Right lobe of liver (tissue), 6 donors: ENCODE data around the gene CAPN13. TPM values are rescaled to one million over a fixed set of nuclear protein-coding genes. Genes with fewer than 3 reads are reported as not detected.

Experiments
- ATAC-seq, 4 donors: fragments of 200-7000 bp; cut with Tn5 transposase; one replicate each; pipeline ENCODE4 v1.9.1; 2020; ENCODE audit warnings: mild to moderate bottlenecking in 4 of 4, moderate library complexity in 4 of 4
- DNase-seq, 3 donors: peaks; one replicate each; pipeline ENCODE4 v3.0.0-alpha.2; 2020
- H3K27ac ChIP-seq, 3 donors: fragments of 200-600 bp; one replicate each; pipeline ENCODE4 v1.8.0; 2022
- H3K27me3 ChIP-seq, 2 donors: fragments of 200-600 bp; one replicate each; pipeline ENCODE4 v1.8.0; 2022
- H3K36me3 ChIP-seq, 4 donors: fragments of 200-600 bp; sonication (generic) in 1 of 4; one replicate each; pipeline versions ENCODE4 v1.5.1 to v1.8.0; 2017 to 2022; ENCODE audit warnings: control low read depth in 1 of 4
- H3K4me1 ChIP-seq, 4 donors: fragments of 200-600 bp; sonication (generic) in 1 of 4; one replicate each; pipeline versions ENCODE4 v1.5.1 to v1.8.0; 2017 to 2022; ENCODE audit warnings: control low read depth in 1 of 4
- H3K4me3 ChIP-seq, 3 donors: fragments of 200-600 bp; one replicate each; pipeline ENCODE4 v1.8.0; 2022
- H3K9me3 ChIP-seq, 4 donors: fragments of 200-600 bp; sonication (generic) in 1 of 4; one replicate each; pipeline versions ENCODE4 v1.5.1 to v1.8.0; 2017 to 2022; ENCODE audit warnings: control low read depth in 1 of 4
- POLR2A ChIP-seq: fragments of 450-650 bp; IDR thresholded peaks from one replicate; pipeline ENCODE4 v1.6.1; 2017; ENCODE audit warnings: antibody characterized with exemption, mild to moderate bottlenecking
- WGBS: methylation state at CpG from one replicate; pipeline ENCODE4 v1.1.6; 2018; ENCODE audit warnings: low coverage, low lambda C conversion rate; ENCODE audit not compliant: insufficient coverage; ENCODE audit errors: missing lambda C conversion rate; 5-methylcytosine and 5-hydroxymethylcytosine counted together
- intact Hi-C, 2 donors: fragments of 100-400 bp; cut with DNase I; formaldehyde crosslinking; loops; one replicate each; pipeline versions ENCODE4 v1.11.2 to v1.14.1; 2022
- total RNA-seq, 6 experiments: library from RNA; depleted of rRNA in 2 of 6; stranded (reverse); fragments of >200 nt in 2 of 6; fragmentation: NEBNext Ultra II Directional in 3 of 6; extraction: Animal tissue kit (Norgen Biotek cat#: 25700) in 3 of 6; gene quantifications; one replicate each; pipeline versions ENCODE4 v1.1.0 to v1.2.4, GENCODE V29; 2016 to 2023
- TF ChIP-seq, protein P1 (sequence below), 4 donors: fragments of 200-600 bp in 3 of 4; fragments of 450-650 bp in 1 of 4; IDR thresholded peaks; one replicate each; pipeline versions ENCODE4 v1.5.1 to v1.8.0; 2016 to 2022; ENCODE audit warnings: antibody characterized with exemption in 4 of 4, mild to moderate bottlenecking in 2 of 4
- donor health status: DM: no; HTN: yes; CAD: no.
- donor health status: DM: no; HTN: no; CAD: no.
- donor health status: DM: no; HTN: no; CAD: no.
- donor health status: DM: no; HTN: yes; CAD: no.
- donor health status: DM: no; HTN: yes; CAD: no.

The CAPN13 gene
- total RNA-seq, 6 experiments from 2014 or later = 0.09 to 3.8 (median 1.00) TPM; not detected in 2

DNA sequence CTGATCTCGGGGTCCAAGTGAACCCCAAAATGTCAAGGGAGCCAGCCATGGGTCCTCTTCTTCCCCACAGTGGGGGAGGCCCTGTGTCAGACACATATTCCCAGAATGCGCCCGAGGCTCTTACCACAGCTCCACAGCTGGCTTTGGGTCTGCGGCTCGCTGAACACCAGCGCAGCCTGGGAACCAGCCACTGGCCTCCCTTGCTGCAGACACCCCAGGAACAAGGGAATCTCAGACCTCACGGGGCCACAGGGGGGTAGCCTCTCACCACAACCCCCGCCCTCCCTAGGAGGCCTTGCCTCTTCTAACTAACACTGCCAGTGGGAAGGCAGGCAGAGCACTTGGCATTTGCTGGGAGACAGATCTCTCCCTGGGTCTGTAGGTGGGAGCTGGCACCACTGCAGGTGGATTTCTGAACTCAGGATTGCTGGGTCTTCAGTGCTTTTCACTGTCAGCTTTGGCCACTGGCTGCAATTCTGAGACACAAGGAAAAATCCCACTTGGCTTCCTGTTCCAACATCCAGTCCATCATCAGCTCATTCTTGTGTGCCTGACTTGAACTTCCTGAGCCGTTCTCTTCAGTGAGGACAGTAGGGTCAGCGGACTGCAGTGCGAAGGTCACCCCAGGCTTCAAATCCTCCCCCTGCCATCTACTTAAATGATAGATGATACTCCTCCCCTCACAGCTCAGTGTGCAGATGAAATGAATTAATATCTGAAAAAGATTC, 128.7 kb downstream of the CAPN13 start:
- H3K27me3 ChIP-seq = no peaks in the 10 kb centered on the region
- ATAC-seq = peak in 1 of 4 donors; percentile 19
- H3K9me3 ChIP-seq = no peaks in the 10 kb centered on the region
- 44% methylated on average over 3 of the region's 11 CpGs for WGBS
- no peaks in the 10 kb centered on the region for H3K36me3 ChIP-seq
- TF ChIP-seq, protein P1, sequence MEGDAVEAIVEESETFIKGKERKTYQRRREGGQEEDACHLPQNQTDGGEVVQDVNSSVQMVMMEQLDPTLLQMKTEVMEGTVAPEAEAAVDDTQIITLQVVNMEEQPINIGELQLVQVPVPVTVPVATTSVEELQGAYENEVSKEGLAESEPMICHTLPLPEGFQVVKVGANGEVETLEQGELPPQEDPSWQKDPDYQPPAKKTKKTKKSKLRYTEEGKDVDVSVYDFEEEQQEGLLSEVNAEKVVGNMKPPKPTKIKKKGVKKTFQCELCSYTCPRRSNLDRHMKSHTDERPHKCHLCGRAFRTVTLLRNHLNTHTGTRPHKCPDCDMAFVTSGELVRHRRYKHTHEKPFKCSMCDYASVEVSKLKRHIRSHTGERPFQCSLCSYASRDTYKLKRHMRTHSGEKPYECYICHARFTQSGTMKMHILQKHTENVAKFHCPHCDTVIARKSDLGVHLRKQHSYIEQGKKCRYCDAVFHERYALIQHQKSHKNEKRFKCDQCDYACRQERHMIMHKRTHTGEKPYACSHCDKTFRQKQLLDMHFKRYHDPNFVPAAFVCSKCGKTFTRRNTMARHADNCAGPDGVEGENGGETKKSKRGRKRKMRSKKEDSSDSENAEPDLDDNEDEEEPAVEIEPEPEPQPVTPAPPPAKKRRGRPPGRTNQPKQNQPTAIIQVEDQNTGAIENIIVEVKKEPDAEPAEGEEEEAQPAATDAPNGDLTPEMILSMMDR (IDR thresholded peaks at IDR 0.05) = no peak
- no peak for TF ChIP-seq POLR2A
- no peak overlapping the region for H3K4me3 ChIP-seq
- no peaks in the 10 kb centered on the region for H3K4me1 ChIP-seq
- DNase-seq = peak in 1 of 3 donors; percentile 28
- intact Hi-C loops = no loop called here
- no peak overlapping the region for H3K27ac ChIP-seq

DNA sequence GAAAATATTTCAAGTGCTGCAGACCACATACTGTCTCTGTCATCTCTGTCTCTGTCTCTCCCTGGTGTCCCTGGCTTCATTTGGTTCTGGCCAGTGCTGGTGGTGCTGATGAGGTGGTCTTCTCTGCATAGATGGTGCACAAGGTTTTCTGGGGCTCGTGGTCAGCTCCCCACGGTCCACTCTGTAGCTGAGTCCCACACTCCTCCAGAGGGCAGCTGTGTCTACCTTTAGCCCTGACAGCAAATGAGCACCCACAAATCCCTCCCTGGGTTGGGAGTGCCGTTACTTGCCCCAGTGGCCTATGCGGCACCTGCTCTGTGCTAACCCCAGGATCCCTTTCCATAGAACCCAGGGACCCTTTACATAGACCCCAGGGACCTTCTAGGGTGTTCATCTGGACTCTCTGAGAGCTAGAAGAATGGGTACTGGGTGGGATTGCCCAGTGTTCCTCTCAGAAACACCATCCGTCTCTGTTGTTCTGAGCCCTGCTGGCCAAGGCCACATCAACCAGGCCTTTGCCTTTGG, 129.3 kb downstream of the CAPN13 start:
- Histone ChIP-seq H3K36me3 (no peaks in the 10 kb centered on the region), H3K27ac (no peak overlapping the region), H3K4me1 (no peaks in the 10 kb centered on the region), H3K9me3 (no peaks in the 10 kb centered on the region), H3K4me3 (no peak overlapping the region), H3K27me3 (no peaks in the 10 kb centered on the region)
- intact Hi-C loops = no loop called here
- DNase-seq = no peak
- WGBS = 80% methylated on average over 1 of the region's 5 CpGs
- TF ChIP-seq POLR2A = no peak
- TF ChIP-seq, protein P1 (IDR thresholded peaks at IDR 0.05) = no peak
- ATAC-seq = peak in 1 of 4 donors; percentile 14

DNA sequence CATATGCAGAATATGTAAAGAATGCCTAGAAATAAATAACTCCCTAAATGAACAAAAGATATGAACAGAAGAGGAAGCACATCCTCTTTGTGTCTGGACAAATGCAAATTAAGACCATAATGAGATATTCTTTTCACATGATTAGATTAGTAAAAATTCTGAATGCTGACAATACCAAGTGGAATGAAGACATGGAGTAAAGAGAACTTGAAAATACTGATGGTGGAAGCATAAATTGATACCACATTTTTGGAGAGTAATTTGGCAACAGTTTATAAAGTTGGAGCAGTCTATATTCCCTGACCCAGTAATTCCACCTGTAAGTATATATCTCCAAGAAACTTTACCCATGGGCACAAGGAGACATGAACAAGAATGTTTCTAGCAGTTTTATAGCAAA, 130.0 kb downstream of the CAPN13 start:
- Histone ChIP-seq H3K27ac (no peak overlapping the region), H3K4me1 (no peaks in the 10 kb centered on the region), H3K27me3 (no peaks in the 10 kb centered on the region), H3K36me3 (no peaks in the 10 kb centered on the region), H3K9me3 (no peaks in the 10 kb centered on the region), H3K4me3 (no peak overlapping the region)
- ATAC-seq (no peak), DNase-seq (no peak)
- intact Hi-C loops = no loop called here
- TF ChIP-seq, protein P1 (IDR thresholded peaks at IDR 0.05) = no peak
- TF ChIP-seq POLR2A = no peak

DNA sequence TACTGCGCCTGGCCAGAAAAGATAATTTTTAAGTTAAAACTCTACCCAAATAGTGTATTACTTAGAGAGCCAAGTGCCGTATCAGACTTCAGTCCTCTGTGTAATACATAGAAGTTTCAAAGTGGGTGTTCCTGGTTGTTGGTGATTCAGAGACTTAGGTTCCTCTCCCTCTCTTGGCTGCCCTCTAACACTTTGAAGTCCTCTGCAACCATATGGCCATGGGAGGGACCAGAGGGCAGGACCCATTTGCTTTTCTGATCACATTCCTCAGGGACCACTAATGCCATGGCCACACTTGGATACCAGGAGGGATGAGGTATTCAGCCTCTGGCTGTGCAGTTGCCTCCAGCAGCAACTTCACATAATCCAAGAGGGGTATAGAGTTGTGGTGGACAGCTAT, 131.5 kb downstream of the CAPN13 start:
- no peak for TF ChIP-seq POLR2A
- TF ChIP-seq, protein P1 (IDR thresholded peaks at IDR 0.05) = no peak
- no peak overlapping the region for H3K4me3 ChIP-seq
- WGBS = 55% methylated on average over 2 of the region's 2 CpGs
- ATAC-seq (no peak), DNase-seq (no peak)
- no peaks in the 10 kb centered on the region for H3K36me3 ChIP-seq
- no peaks in the 10 kb centered on the region for H3K9me3 ChIP-seq
- intact Hi-C loops = no loop called here
- no peaks in the 10 kb centered on the region for H3K27me3 ChIP-seq
- H3K27ac ChIP-seq = no peak overlapping the region
- H3K4me1 ChIP-seq = no peaks in the 10 kb centered on the region
